Suppressor macrophage treated with lipopolysaccharide for 1 hour (primary cell): ENCODE results near the gene CUX1.
"Not testable (repeated sequence)": the region's sequence is repeated elsewhere in the genome, so short reads cannot be mapped to it uniquely, and the experiment has no call there.

Experiments
- DNase-seq, 3 donors: peaks; one replicate each; pipeline ENCODE4 v3.0.0-alpha.2; 2020 to 2022

The CUX1 gene

GRCh38 chr7:101856473-101857357 is 39.3 kb downstream of the CUX1 start:
- peak; percentile 95 to 98 (median 97) for DNase-seq

- DNase-seq = peak; percentile 30 to 69 (median 47)
Measured at GRCh38 chr7:101857358-101857811, 40.0 kb downstream of the CUX1 start.

DNA sequence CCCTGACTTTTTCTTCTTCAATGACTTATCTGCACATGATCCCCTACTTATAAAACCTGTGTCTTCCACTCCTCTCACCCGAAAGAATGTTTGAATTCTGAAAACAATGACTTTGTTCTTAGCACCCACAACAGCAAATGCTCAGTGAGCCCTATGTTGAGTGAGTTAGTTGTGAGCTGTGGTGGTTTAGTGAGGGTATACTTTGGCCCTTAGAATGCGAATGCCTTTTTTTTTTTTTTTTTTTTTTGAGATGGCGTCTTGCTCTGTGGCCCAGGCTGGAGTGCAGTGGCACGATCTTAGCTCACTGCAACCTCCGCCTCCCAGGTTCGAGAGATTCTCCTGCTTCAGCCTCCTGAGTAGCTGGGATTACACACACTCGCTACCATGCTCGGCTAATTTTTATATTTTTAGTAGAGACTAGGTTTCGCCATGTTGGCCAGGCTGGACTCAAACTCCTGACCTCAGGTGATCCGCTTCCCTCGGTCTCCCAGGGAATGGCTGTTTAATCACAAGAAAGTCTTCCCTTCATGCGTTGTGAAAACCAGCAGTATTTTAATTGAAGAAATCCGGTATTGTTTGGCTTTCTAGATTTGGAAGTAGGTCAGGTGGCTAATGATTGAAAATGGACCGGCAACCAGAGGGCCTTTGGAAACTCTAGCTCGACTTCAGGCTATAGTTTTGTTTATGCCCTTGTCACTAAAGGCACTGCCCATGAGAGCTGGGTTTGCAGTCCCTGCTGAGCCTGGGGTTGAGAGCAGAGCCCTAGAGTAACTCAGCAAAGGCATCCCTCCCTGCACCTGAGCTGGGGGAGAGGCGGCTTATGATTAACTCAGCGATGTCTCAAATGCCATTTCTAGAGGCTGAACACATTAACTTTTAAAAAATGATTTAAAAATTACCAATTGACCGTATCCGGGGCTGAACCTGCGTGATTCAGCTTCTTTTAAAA is 41.3 kb downstream of the CUX1 start:
- DNase-seq = no peak

- DNase-seq = peak; percentile 64 to 84 (median 80)
Measured at GRCh38 chr7:101859411-101860106, 42.1 kb downstream of the CUX1 start.

DNA sequence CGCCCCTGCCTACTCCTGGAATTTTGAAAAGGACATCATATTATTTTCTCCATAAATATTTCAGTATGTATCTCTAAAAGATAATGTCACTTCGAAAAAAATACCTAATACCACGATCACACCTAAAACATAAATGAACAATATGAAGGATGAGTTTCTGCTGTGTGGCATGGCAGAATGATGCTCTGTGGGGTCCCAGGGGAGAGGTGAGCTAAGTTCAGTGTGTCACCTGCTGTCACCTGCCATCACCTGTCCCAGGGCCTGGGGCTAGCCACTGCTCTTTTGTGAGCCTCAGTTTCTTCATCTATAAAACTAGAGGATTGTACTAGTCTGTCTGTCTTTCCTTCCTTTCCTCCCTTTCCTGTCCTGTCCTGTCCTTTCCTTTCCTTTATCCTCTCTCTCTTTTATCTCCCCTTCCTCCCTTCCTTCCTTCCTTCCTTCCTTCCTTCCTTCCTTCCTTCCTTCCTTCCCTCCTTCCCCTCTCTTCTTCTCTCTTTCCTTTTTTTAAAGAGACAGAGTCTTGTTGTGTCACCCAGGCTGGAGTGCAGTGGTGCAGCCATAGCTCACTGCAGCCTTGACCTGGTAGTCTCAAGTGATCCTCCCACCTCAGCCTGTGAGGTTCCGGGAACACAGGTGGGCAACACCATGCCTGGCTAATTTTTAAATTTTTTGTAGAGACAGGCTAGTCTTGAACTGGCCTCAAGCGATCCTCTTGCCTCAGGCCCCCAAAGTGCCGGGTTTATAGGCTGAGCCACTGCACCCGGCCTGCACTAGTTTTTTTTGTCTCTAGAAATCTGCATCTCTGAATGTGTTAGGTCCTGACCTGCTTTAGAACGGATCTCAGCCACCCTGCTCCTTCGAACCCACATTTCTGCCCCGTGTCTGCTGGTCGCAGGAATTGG is 43.1 kb downstream of the CUX1 start:
- no peak for DNase-seq

DNA sequence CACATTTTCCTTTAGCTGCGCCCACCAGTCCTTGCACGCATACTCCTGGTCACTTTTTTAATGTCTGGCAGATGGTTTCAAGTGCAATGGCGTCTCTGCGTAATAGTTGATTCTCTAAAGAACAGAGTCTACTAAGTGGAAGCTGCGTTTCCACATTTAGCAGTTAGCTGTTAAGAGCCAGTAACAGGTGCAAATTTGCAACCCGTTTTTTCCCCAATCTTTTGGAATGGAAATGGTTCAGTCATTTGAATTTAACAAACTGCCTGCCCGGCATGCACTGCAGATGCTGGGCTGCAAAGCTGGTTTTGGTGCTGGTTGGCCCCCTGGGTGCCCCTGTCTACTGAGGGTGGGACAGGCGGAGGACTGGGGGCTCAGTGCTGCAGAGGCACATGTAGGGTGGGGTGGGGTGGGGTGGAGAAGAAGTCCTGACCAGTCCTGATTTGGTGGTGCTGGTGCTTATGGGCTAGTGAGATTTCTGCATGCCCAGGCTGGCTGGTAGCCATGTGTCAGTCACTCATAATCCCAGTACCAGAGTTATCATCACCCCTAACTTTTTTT is 43.9 kb downstream of the CUX1 start:
- no peak for DNase-seq

DNA sequence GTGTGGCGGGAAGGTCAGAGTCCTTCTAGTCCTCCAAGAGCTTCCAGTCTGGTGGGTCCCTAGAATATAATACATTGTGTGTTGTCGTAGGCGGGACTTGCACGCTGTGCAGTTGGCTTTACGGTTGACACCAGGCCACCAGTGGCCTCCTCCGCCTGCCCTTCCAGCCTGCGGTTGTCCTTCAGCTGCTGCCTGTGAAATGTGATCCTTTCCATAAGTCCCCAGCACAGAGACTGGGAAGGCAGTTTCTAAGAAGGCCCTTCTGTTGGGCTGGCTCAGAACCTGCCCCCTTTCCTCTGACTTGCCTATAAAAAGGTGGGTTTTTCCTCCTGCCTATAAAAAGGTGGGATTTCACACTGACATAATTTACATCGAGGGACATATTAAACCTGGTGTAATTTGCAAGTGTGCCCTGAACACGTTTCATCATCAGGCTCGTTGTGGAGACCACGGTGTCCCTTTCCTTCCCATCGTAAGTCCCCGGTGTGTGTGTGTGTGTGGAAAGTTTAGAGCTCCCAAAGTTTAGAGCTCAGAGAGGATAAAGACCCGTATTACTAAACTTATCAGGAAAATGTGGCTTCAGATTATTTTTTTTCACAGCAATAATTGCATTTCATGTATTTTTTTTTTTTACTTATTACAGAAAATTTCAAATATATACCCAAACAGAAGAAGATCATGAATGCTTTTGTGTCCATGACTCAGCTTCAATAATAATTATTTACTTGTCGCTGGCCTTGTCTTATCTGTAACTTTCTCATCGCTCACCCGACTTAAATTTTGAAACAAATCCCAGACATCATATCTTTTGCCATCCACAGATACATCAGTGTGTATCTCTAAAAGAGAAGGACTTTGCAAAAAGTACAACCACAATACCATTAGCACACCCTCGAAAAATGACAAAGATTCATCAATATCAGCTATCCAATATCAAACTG is 45.1 kb downstream of the CUX1 start:
- DNase-seq = no peak

- no peak for DNase-seq
Measured at GRCh38 chr7:101863598-101863997, 46.2 kb downstream of the CUX1 start.

GRCh38 chr7:101864039-101864438 is 46.6 kb downstream of the CUX1 start:
- DNase-seq = no peak

GRCh38 chr7:101865031-101865430 is 47.6 kb downstream of the CUX1 start:
- DNase-seq = no peak

- no peak for DNase-seq
Measured at GRCh38 chr7:101865455-101865854, 48.0 kb downstream of the CUX1 start.

GRCh38 chr7:101866328-101866727 is 48.9 kb downstream of the CUX1 start:
- no peak for DNase-seq

GRCh38 chr7:101867265-101867664 is 49.8 kb downstream of the CUX1 start:
- DNase-seq = no peak

DNA sequence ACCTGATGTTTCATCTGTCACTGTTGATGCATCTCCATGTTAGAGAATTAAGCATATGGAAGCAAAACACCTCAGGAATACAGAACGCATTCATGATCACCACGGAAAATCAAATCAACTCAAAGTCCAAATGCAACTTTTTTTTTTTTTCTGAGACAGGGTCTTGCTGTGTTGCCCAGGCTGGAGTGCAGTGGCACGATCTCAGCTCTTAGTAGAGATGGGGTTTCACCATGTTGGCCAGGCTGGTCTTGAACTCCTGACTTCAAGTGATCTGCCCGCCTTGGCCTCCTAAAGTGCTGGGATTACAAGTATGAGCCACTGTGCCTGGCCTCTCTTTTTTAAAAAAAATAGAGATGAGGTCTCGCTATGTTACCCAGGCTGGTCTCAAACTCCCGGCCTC is 50.3 kb downstream of the CUX1 start:
- not testable (repeated sequence) for DNase-seq

GRCh38 chr7:101868191-101868950 is 50.9 kb downstream of the CUX1 start:
- DNase-seq = no peak

DNA sequence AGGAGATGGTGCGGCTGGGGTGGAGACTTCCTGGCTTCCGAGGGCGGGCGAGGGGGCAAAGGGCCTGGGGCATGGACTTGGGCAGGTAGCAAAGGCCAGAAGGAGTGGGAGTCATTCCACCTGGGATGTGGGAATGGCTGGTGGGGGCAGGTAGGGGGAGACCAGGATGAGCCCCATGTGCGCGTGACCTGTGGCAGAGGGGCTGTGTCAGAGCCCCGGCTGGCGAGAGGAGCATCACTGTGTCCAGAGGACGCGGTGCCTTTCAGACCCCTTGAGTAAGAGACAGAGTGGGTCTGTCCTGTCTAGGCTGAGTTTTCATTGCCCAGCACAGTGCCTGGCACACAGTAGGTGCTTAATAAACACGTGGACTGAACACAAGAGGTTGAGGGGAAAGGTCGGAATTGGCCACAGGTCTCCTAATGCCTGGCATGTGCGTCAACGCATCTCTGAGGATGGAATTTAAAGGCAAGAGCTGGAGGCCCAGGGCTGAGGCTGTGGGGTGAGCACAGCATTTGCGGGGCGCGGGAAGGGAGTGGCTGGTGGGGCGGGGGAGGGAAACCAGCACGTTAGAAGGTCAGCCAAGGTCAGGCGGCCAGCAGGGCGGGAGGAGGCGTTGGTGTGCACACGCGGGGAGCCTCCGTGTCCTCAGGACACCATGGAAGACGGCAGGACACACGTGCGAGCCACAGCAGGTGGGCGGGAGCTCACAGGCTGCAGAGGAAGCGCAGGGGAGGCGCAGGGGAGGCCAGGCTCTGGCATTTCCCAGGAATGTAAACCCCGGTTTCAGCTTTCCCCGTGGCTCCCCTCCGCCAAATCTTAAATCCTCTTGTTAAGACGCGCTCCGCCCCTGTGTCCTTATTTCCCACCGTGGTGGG is 51.8 kb downstream of the CUX1 start:
- DNase-seq = no peak

DNA sequence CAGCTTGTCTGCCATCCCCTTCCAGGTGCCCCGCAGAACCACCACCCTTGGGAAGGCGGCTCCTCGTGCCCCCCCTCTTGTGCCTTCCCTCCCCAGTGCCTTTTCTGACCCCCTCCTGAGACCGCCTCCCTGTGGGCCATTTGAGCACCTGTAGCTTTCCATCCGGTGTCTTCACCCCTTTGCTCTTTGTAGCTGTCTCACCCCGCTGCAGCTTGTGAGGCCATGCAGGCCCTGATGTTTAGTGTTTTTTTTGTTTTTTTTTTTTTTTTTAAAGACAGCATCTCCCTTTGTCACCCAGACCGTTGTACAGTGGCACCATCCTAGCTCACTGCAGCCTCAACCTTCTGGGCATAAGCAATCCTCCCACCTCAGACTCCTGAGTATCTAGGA is 52.5 kb downstream of the CUX1 start:
- DNase-seq = no peak

DNA sequence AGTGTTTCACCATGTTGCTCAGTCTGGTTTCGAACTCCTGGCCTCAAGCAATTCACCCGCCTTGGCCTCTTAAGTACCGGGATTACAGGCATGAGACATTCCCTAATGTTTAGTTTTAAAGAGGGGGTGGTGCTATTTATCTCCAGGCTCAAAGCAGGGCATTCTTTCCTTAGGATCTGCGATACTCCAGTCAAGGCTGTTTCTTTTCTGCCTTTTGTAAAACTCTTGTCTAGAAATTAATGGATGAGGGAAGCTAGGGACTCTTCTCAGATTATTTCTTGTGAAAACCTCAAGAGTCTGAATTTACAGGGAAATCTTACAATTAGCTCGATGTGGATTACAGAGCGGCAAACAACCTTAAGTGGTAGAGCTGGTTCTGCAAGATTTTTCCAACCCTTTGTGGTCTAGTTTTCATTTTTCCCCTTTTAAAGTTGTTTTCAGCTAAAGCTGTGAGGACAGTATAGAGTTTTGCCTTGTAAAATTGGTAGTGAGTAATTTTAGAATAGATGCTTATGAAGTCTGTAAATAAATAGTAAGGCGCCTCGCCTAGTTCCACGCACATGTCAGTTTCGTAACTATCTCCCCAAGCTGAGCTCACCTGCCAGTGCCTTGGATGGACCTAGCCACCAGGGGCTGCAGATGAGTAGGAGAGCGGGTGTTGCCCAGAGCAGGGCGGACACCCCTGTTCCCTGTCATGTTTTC is 53.1 kb downstream of the CUX1 start:
- no peak for DNase-seq
